ENCODE measurements around the gene RTN3. TPM values are rescaled to one million over a fixed set of nuclear protein-coding genes. Genes with fewer than 3 reads are reported as not detected.
A peak's percentile ranks its signal among the peaks of the same experiment; 100 is the strongest.

RTN3 gene
- total RNA-seq, 1 experiment from 2014 or later, result 173 TPM

- H3K27ac ChIP-seq (ENCODE audit: insufficient read length, low read depth, low read length), result no peak overlapping the region
- no peaks in the 10 kb centered on the region for H3K9me3 ChIP-seq (ENCODE audit: control insufficient read depth, low read depth, low read length)
- H3K27me3 ChIP-seq (ENCODE audit: insufficient read depth, low read length), result no peaks in the 10 kb centered on the region
- WGBS (ENCODE audit: extremely low coverage, insufficient read length, low lambda C conversion rate), result no CpG with 5 or more reads among the region's 1 CpG
- H3K27me3 Mint-ChIP-seq (ENCODE audit: low read depth), result no peaks in the 10 kb centered on the region
- H3K4me1 ChIP-seq (ENCODE audit: insufficient read depth, low read length), result no peaks in the 10 kb centered on the region
- H2BK20ac ChIP-seq (ENCODE audit: low read depth, low read length, poor library complexity, severe bottlenecking), result no peak overlapping the region
- H3T11ph ChIP-seq (ENCODE audit: low read length), result no peak overlapping the region
- no peak for DNase-seq
- no peak for TF ChIP-seq CTCF (conservative IDR thresholded peaks at IDR 0.05)
- no peak overlapping the region for H2BK12ac ChIP-seq (ENCODE audit: insufficient read length, low read depth, low read length)
- no peak overlapping the region for H2BK120ac ChIP-seq (ENCODE audit: low read depth, low read length, poor library complexity, severe bottlenecking)
- peak overlapping the region in 1 of 3 experiments; percentile 55; a peak in 2 of 7 replicates for H3K27ac Mint-ChIP-seq
- no peak overlapping the region for H3K23ac ChIP-seq (ENCODE audit: insufficient read length, low read depth, low read length)
- no peak overlapping the region for H3K4me3 Mint-ChIP-seq
- H3K4me1 Mint-ChIP-seq, result no peaks in the 10 kb centered on the region
- H2AFZ ChIP-seq (ENCODE audit: low read length), result no peak overlapping the region
- H3K36me3 Mint-ChIP-seq (ENCODE audit: insufficient read depth in 1 of 3, low read depth in 3 of 3), result peaks cover 0 to 9% (median 6%) of the 10 kb centered on the region in 3 experiments; a peak in 4 of 7 replicates
- no peak overlapping the region for H4K8ac ChIP-seq (replicated peaks; ENCODE audit: insufficient read length, low read depth, low read length)
- H3K79me2 ChIP-seq (ENCODE audit: insufficient read depth, low read length), result peaks cover 4% of the 10 kb centered on the region; the same call in 1 of the 2 replicates
- H3K23me2 ChIP-seq (ENCODE audit: insufficient read length, low read depth, low read length, poor library complexity, severe bottlenecking), result no peaks in the 10 kb centered on the region
- H4K5ac ChIP-seq (ENCODE audit: insufficient read length, low read depth, low read length), result no peak overlapping the region
- no peaks in the 10 kb centered on the region for H4K20me1 ChIP-seq (ENCODE audit: control insufficient read depth, insufficient read depth, insufficient read length)
- no peak overlapping the region for H2BK15ac ChIP-seq (ENCODE audit: low read depth, low read length)
- H4K91ac ChIP-seq (ENCODE audit: insufficient read length, low read depth, low read length), result no peak overlapping the region
- no peaks in the 10 kb centered on the region for H3K9me3 Mint-ChIP-seq
- H3K14ac ChIP-seq (ENCODE audit: insufficient read depth, low read length), result no peak overlapping the region
- H2BK5ac ChIP-seq (ENCODE audit: insufficient read length, low read length), result no peak overlapping the region
- H3K4me2 ChIP-seq (ENCODE audit: insufficient read depth, insufficient read length, low read length), result no peak overlapping the region
- H3K9ac ChIP-seq (ENCODE audit: extremely low read depth, insufficient read length, low read length), result no peak overlapping the region
- H3K79me1 ChIP-seq (ENCODE audit: insufficient read depth, low read depth, low read length, poor library complexity, severe bottlenecking), result peaks cover 7% of the 10 kb centered on the region
- no peak overlapping the region for H3K4ac ChIP-seq (ENCODE audit: low read depth, low read length)
- H3K18ac ChIP-seq (ENCODE audit: insufficient read length, low read depth, low read length), result no peak overlapping the region
- H2AK5ac ChIP-seq (ENCODE audit: insufficient read length, low read length), result no peak overlapping the region
- H3K56ac ChIP-seq (ENCODE audit: insufficient read length, low read depth, low read length), result no peak overlapping the region
Observed at GRCh38 chr11:63719001-63719400, 37.7 kb downstream of the RTN3 start.
